CD4-positive, alpha-beta T cell (primary cell): ENCODE data around the gene LAPTM4A. TPM values are rescaled to one million over a fixed set of nuclear protein-coding genes. Genes with fewer than 3 reads are reported as not detected.

Source experiments
- ATAC-seq: fragments of 200-7000 bp; cut with Tn5 transposase; one replicate; pipeline ENCODE4 v1.10.0; 2022; ENCODE audit warnings: mild to moderate bottlenecking; ENCODE audit not compliant: poor library complexity
- CTCF ChIA-PET: fragments of 350-600 bp; sonication (Branson Sonifier 250); formaldehyde crosslinking; loops from one replicate; lab custom pipeline; 2021; ENCODE audit warnings: antibody characterized with exemption, inconsistent platforms; lab: Charles Lee
- POLR2A ChIA-PET: fragments of 350-600 bp; sonication (Branson Sonifier 250); formaldehyde crosslinking; loops from one replicate; lab custom pipeline; 2021; ENCODE audit warnings: antibody characterized with exemption, inconsistent platforms; lab: Charles Lee
- DNase-seq, 14 experiments: peaks; one replicate each; pipeline ENCODE4 v3.0.0-alpha.2; 2013 to 2020; ENCODE audit warnings: mixed read lengths in 2 of 14
- H3K27ac ChIP-seq, 2 donors: one replicate each; pipeline versions ENCODE4 v1.5.1 to v1.7.0; 2013; ENCODE audit warnings: low read length in 2 of 2, low read depth in 1 of 2, mild to moderate bottlenecking in 1 of 2
- H3K27me3 ChIP-seq, 2 experiments: 1 replicate in 1 of 2; 2 replicates in 1 of 2; pipeline versions ENCODE4 v1.6.1 to v1.7.0; 2013; ENCODE audit warnings: low read length in 2 of 2, control low read depth in 1 of 2, mild to moderate bottlenecking in 1 of 2, moderate library complexity in 1 of 2; ENCODE audit not compliant: insufficient read depth in 2 of 2, control insufficient read depth in 1 of 2
- H3K36me3 ChIP-seq: one replicate; pipeline ENCODE4 v1.6.1; 2013; ENCODE audit warnings: low read length, control low read depth; ENCODE audit not compliant: insufficient read depth
- H3K4me1 ChIP-seq: one replicate; pipeline ENCODE4 v1.6.1; 2013; ENCODE audit warnings: low read length, control low read depth; ENCODE audit not compliant: insufficient read depth
- H3K4me3 ChIP-seq: one replicate; pipeline ENCODE4 v1.5.1; 2013; ENCODE audit warnings: mild to moderate bottlenecking, low read length, moderate library complexity
- H3K9me3 ChIP-seq, 2 experiments: 1 replicate in 1 of 2; 2 replicates in 1 of 2; pipeline versions ENCODE4 v1.6.1 to v1.7.0; 2013; ENCODE audit warnings: low read length in 2 of 2, mild to moderate bottlenecking in 2 of 2, control low read depth in 1 of 2, moderate library complexity in 1 of 2; ENCODE audit not compliant: control insufficient read depth in 1 of 2, insufficient read depth in 1 of 2
- H3K27ac Mint-ChIP-seq: one replicate; pipeline ENCODE4 v1.8.0; 2020; ENCODE audit warnings: mixed read lengths
- H3K27me3 Mint-ChIP-seq: one replicate; pipeline ENCODE4 v1.8.0; 2021; ENCODE audit warnings: mixed read lengths
- H3K36me3 Mint-ChIP-seq: one replicate; pipeline ENCODE4 v1.8.0; 2021; ENCODE audit warnings: low read depth, mixed read lengths
- H3K4me1 Mint-ChIP-seq: one replicate; pipeline ENCODE4 v1.8.0; 2021; ENCODE audit warnings: low read depth, mixed read lengths
- H3K4me3 Mint-ChIP-seq: one replicate; pipeline ENCODE4 v1.8.0; 2020; ENCODE audit warnings: mild to moderate bottlenecking, mixed read lengths
- H3K9me3 Mint-ChIP-seq: one replicate; pipeline ENCODE4 v1.8.0; 2020; ENCODE audit warnings: mixed read lengths
- CTCF ChIP-seq: fragments of 200-600 bp; IDR thresholded peaks from one replicate; pipeline ENCODE4 v1.8.0; 2022; ENCODE audit warnings: antibody characterized with exemption, mild to moderate bottlenecking
- intact Hi-C, 2 experiments: fragments of 100-400 bp; cut with DNase I in 1 of 2; cut with micrococcal nuclease in 1 of 2; formaldehyde crosslinking; loops; one replicate each; pipeline versions ENCODE4 v1.15.1 to v1.9.0; 2023 to 2025; cut with DNase I, micrococcal nuclease
- total RNA-seq, 174 experiments: library from RNA in 2 of 174; stranded (reverse) in 2 of 174; gene quantifications; one replicate each; pipeline ENCODE4 v1.2.3 and lab custom pipeline; 2021 to 2026

LAPTM4A gene
- total RNA-seq, 2 experiments from 2014 or later: 59.4 to 62.0 TPM

GRCh38 chr2:20052229-20052851 lies 912 bp upstream of the LAPTM4A start:
- Histone ChIP-seq H3K36me3 (no peaks in the 10 kb centered on the region), H3K4me3 (peak overlapping the region; percentile 87), H3K27ac (peak overlapping the region; percentile 94 to 99), H3K4me1 (peaks cover 28% of the 10 kb centered on the region), H3K27me3 (peaks cover 9 to 11% of the 10 kb centered on the region in 2 experiments), H3K9me3 (no peaks in the 10 kb centered on the region)
- peaks cover 11% of the 10 kb centered on the region for H3K36me3 Mint-ChIP-seq
- peaks cover 29% of the 10 kb centered on the region for H3K4me1 Mint-ChIP-seq
- no peak overlapping the region for H3K27ac Mint-ChIP-seq
- ChIA-PET POLR2A (interaction anchor here (1.4 to 2.4 kb wide), 4 partner anchors 62 to 1492 kb away, joined by 4 to 15 read pairs (median 12); partner anchors contain the start of genes HS1BP3, RDH14, TTC32 and WDR35), CTCF (interaction anchor here (1.2 kb wide), 1 partner anchor 37 kb away, joined by 3 read pairs; no protein-coding TSS in a partner anchor)
- no peaks in the 10 kb centered on the region for H3K9me3 Mint-ChIP-seq
- H3K4me3 Mint-ChIP-seq: no peak overlapping the region
- intact Hi-C loops: loop anchor here (5.0 to 10.0 kb wide), 5 partner anchors 300 to 1490 kb away; partner anchors contain the start of genes RDH14 (in 2 of the 2), HS1BP3 (in 1 of the 2) and PUM2 (in 1 of the 2)
- peaks cover 32% of the 10 kb centered on the region for H3K27me3 Mint-ChIP-seq
- ATAC-seq: no peak
- no peak for TF ChIP-seq CTCF
- DNase-seq: no peak

GRCh38 chr2:20050646-20051531 lies 539 bp downstream of the LAPTM4A start:
- intact Hi-C loops: loop anchor here (1.0 to 10.0 kb wide), 8 partner anchors 149 to 1489 kb away; partner anchors contain the start of genes RDH14 (in 2 of the 2), HS1BP3 (in 1 of the 2), PUM2 (in 1 of the 2) and TTC32 (in 1 of the 2)
- H3K4me3 ChIP-seq: peak overlapping the region; percentile 87
- ChIA-PET CTCF (no interaction called here), POLR2A (interaction anchor here (0.7 to 2.4 kb wide), 8 partner anchors 61 to 1491 kb away, joined by 3 to 15 read pairs (median 4); partner anchors contain the start of genes HS1BP3, LDAH, RDH14 and TTC32)
- DNase-seq (peak in 10 of 14 experiments; percentile 5 to 61 (median 14)), ATAC-seq (peak; percentile 8)
- peaks cover 30% of the 10 kb centered on the region for H3K4me1 Mint-ChIP-seq
- H3K27ac ChIP-seq: peak overlapping the region; percentile 94 to 99
- no peak overlapping the region for H3K27ac Mint-ChIP-seq
- H3K4me1 ChIP-seq: peaks cover 28% of the 10 kb centered on the region
- no peak overlapping the region for H3K4me3 Mint-ChIP-seq
- H3K36me3 ChIP-seq: no peaks in the 10 kb centered on the region
- H3K9me3 ChIP-seq: no peaks in the 10 kb centered on the region
- H3K9me3 Mint-ChIP-seq: no peaks in the 10 kb centered on the region
- peaks cover 13% of the 10 kb centered on the region for H3K36me3 Mint-ChIP-seq
- TF ChIP-seq CTCF: no peak
- H3K27me3 ChIP-seq: peaks cover 5% of the 10 kb centered on the region in 2 experiments
- H3K27me3 Mint-ChIP-seq: peaks cover 17% of the 10 kb centered on the region

- Mint-ChIP-seq H3K27ac (no peak overlapping the region), H3K9me3 (no peaks in the 10 kb centered on the region), H3K27me3 (peaks cover 10% of the 10 kb centered on the region), H3K36me3 (peaks cover 17% of the 10 kb centered on the region), H3K4me3 (no peak overlapping the region), H3K4me1 (peaks cover 36% of the 10 kb centered on the region)
- Histone ChIP-seq H3K27ac (peak overlapping the region in 1 of 2 donors; percentile 99), H3K9me3 (no peaks in the 10 kb centered on the region), H3K4me3 (peak overlapping the region; percentile 87), H3K36me3 (peaks cover 3% of the 10 kb centered on the region), H3K4me1 (peaks cover 28% of the 10 kb centered on the region), H3K27me3 (peaks cover 2% of the 10 kb centered on the region in 2 experiments)
- peak; percentile 33 for ATAC-seq
- CTCF ChIA-PET: interaction anchor here (1.1 kb wide), 1 partner anchor 11 kb away, joined by 4 read pairs; no protein-coding TSS in a partner anchor
- TF ChIP-seq CTCF: no peak
- POLR2A ChIA-PET: interaction anchor here (0.5 kb wide), 1 partner anchor 185 kb away, joined by 3 read pairs; no protein-coding TSS in a partner anchor
- intact Hi-C loops: loop anchor here (1.0 to 10.0 kb wide), 8 partner anchors 148 to 1488 kb away; partner anchors contain the start of genes RDH14 (in 2 of the 2), HS1BP3 (in 1 of the 2), PUM2 (in 1 of the 2) and TTC32 (in 1 of the 2)
- DNase-seq: peak in 9 of 14 experiments; percentile 5 to 78 (median 29)
Measured at GRCh38 chr2:20050104-20050645, 1.3 kb downstream of the LAPTM4A start.
